ENCODE results near the gene SPEM3.

SPEM3 gene

DNA sequence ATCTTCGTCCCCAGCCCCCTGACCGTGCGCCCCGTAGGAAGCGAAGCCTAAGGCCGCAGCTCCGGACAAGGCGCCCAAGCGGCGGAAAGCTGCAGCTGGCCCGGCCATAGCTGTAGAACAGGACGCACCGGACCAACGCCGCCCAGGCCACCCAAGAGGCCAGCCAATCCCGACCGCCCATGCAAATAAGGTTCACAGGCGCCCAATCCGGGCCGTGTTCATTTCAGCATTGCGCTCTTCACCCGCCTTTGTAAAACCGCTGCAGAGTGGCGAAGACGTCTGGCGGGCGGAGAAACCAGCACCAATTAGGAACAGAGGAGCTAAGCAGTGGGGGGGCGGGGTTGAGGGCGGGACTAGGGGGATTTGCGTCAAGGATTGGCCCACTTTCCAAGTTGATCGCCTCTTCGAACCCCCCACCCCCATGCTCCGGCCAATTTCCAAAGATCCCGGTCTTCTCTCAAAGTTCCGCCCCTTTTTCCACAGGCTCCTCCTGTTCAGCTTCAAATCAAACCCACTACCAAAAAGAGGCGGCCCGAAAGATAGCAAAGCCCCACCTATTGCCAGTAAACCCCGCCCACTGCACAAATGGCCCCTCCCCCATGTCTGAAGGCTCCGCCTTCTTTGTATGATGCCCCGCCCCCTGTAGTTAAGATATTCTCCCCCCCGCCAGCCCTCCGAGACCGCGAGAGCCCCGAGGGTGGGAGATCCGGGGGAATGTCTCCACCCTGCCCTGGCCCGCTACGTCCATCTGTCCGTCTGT lies 24.5 kb upstream of the SPEM3 start, which contains the start of gene TMEM256:
TMEM256 (minus strand) TSS at position 121 of the 760 bp plus-strand sequence; CDS start at position 108, 13 bp downstream.
- DNase-seq: peak; percentile 92

- DNase-seq: no peak
Measured at GRCh38 chr17:7404737-7405349, 23.8 kb upstream of the SPEM3 start.

DNA sequence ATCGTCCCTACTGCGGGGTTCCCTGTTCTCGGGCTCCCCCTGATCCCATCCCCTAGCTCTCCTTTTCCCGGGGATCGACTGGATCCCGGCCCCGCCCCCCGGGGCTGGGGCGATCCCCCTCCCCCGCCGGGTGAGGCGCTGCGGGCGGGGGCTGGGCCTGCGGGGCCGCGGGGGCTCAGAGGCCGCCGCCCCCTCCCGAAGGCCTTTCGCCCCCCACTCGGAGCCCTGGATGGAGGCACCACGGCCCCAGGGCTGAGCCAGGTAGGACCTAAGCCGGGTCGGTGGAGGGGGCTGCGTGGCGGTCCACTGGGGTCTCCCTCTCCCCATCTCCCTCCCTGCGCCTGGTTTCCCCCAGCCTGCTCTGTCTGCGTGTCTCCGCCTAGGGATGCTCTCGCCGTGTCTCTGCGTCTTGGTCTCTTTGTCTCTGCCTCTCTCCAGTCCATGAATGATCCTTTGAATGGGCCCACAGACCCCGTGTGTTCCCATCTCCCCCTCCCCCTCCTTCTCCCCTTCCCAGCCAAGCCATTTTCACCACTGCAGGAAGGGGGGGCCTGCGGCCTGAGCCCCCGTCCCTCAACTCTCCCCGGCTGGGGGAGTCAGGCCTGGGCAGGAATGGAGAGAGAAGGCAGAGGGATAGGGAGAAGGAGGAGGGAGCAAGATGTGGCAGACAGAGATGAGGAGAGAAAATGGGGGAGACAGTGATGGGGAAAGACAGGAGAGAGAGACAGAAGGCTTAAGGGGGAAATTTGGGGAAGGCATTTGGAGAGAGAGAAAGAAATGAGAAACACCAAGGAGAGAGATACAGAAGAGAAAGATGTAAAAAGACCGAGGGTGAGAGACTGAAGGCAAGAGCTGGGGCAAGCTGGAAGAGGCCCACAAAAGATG lies 23.1 kb upstream of the SPEM3 start:
- DNase-seq: no peak

- no peak for DNase-seq
Measured at GRCh38 chr17:7406235-7406825, 22.3 kb upstream of the SPEM3 start.

GRCh38 chr17:7407082-7407481 lies 21.6 kb upstream of the SPEM3 start:
- DNase-seq: no peak

DNA sequence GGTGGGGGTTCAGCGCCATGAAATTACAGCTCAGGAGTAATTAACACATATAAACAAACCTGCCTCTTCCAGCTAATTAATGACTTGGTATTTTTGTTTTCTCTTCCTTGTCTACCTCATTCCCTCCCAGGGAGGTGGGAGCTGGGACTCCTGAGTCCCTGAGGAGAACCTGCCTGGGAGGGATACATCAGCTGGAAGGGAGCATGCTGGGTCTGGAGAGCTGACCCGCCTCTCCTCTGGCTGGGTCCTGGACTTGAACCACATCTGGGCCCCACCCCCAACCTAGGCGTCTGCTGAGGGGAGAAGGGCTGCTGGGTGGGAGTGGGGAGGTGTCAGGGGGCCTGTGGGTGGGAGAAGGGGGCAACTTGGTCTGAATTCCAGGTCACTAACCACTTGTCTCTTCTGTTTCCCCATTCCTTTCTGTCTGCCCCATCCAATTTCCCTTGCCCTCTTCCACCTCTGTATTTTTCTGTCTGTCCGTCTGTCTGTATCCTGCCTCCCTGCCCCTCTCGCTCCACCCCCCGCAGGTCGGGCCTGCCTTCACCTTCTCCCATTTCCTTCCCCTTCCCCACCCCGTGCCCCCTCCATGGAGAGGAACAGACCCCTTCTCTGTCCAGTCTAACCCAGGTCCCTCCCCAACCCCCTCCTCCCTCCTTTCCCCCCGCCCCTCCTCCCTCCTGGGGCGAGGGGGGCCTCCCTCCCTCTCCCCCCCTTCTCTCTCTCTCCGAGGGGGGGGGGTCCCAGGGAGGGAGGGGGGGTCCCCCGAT lies 21.0 kb upstream of the SPEM3 start, which contains the start of gene NLGN2:
NLGN2 (plus strand) TSS at position 361 of the 767 bp plus-strand sequence. CDS start 411 bp downstream, outside the sequence.
- no peak for DNase-seq

- no peak for DNase-seq
Measured at GRCh38 chr17:7408252-7408727, 20.4 kb upstream of the SPEM3 start.

DNA sequence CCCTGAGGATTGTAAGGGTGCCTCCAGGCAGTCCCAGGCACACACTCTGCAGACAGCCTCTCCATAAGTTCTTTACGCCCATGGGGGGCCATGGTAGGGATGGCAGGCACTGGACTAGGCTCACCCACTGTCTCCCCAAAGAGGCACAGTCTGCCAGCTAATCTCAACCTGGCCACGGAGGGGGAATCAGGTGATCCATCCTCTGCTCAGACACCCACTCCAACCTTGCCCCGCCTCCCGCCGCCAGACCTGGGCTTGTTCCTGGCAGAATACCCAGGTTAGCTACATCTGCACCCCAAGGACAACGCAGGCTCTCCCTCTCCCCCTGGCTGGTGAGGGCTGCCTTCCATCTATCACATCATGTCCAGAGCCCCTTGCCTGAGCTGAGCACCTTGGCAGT lies 19.8 kb upstream of the SPEM3 start:
- DNase-seq: no peak

DNA sequence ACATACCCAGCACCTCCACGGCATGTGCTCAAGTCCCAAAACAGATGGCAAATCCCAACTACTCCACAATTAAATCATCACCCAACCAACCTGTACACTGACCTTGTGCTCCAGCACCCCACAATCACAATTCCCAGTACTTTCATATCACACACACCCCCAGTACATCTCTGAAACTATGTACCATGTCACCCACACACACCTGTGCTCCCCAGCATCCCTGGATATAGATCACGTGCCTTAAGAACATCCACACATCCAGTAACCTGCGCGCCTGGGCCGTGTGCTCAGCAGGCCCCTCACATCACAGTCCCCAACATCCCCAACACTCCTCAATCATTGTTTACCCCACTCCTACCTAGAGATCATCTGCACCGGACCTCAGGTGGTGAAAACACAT lies 18.9 kb upstream of the SPEM3 start:
- DNase-seq: no peak

- no peak for DNase-seq
Measured at GRCh38 chr17:7410634-7411426, 17.8 kb upstream of the SPEM3 start.

GRCh38 chr17:7411427-7411750 lies 17.3 kb upstream of the SPEM3 start:
- DNase-seq: no peak

GRCh38 chr17:7413346-7413985 lies 15.2 kb upstream of the SPEM3 start:
- no peak for DNase-seq

GRCh38 chr17:7414837-7415236 lies 13.8 kb upstream of the SPEM3 start:
- no peak for DNase-seq

DNA sequence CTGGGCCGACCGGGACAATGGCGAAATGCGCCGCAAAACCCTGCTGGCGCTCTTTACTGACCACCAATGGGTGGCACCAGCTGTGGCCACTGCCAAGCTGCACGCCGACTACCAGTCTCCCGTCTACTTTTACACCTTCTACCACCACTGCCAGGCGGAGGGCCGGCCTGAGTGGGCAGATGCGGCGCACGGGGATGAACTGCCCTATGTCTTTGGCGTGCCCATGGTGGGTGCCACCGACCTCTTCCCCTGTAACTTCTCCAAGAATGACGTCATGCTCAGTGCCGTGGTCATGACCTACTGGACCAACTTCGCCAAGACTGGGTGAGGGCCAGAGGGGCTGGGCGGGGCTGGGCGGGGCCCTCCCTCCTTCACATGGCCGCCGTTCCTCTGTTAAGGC lies 12.9 kb upstream of the SPEM3 start:
- DNase-seq: no peak

- no peak for DNase-seq
Measured at GRCh38 chr17:7416323-7416722, 12.3 kb upstream of the SPEM3 start.

GRCh38 chr17:7417056-7417655 lies 11.5 kb upstream of the SPEM3 start:
- DNase-seq: no peak

- DNase-seq: no peak
Measured at GRCh38 chr17:7418472-7419152, 10.0 kb upstream of the SPEM3 start.

- no peak for DNase-seq
Measured at GRCh38 chr17:7419819-7420610, 8.6 kb upstream of the SPEM3 start, which contains the start of gene SPEM1. TSS of gene SPEM1 (plus strand) at chr17:7420324. CDS start at chr17:7420385, 61 bp downstream.

GRCh38 chr17:7421186-7421585 lies 7.5 kb upstream of the SPEM3 start:
- no peak for DNase-seq
